GM12891 (cell line): ENCODE measurements around the gene PKP1.

Source experiments
- PAX5 ChIP-seq: IDR thresholded peaks from 2 replicates; pipeline ENCODE4 v1.6.1; 2011; ENCODE audit warnings: low read length, moderate library complexity, mild to moderate bottlenecking; ENCODE audit not compliant: insufficient read depth, severe bottlenecking
- POLR2A ChIP-seq: IDR thresholded peaks from 2 replicates; pipeline ENCODE4 v1.6.1; 2011; ENCODE audit warnings: low read depth, low read length, control low read depth
- POLR2AphosphoS5 ChIP-seq: IDR thresholded peaks from 2 replicates; pipeline ENCODE4 v1.6.1; 2011; ENCODE audit warnings: low read depth, low read length, control low read depth
- POU2F2 ChIP-seq: IDR thresholded peaks from 2 replicates; pipeline ENCODE4 v1.6.1; 2011; ENCODE audit warnings: low read depth, mild to moderate bottlenecking, control low read depth, low read length, moderate library complexity
- SPI1 ChIP-seq: IDR thresholded peaks from 2 replicates; pipeline ENCODE4 v1.6.1; 2011; ENCODE audit warnings: low read depth, low read length, control low read depth
- TAF1 ChIP-seq: IDR thresholded peaks from 2 replicates; pipeline ENCODE4 v1.6.1; 2011; ENCODE audit warnings: low read depth, low read length, control low read depth

DNA sequence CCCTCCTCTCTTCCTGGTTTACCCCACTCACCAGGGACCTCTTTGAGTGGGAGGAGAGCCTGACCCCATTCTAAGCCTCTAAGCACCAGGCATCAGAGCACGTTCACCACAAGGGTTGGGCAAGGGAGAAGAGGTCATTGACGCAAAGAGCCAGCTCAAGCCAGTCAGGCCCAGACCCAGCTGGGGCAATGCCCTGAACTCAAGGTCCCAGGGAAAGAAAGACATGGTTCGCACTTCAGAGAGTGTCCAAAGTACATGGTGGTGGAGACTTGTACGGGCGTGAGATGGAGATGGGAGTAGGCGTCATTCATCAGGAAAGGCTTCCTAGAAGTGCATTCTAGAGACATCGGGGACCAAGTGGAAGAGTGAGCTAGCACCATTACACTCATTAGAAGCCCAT lies 7.2 kb downstream of the PKP1 start:
- TF ChIP-seq POLR2AphosphoS5 (no peak), POLR2A (no peak), TAF1 (no peak), POU2F2 (no peak), SPI1 (no peak), PAX5 (no peak)
